ENCODE results near the gene ANKRD1. TPM values are rescaled to one million over a fixed set of nuclear protein-coding genes. Genes with fewer than 3 reads are reported as not detected.

Gene ANKRD1
- total RNA-seq, 1 experiment from 2014 or later = not detected

GRCh38 chr10:90930971-90931871, 10.3 kb upstream of the ANKRD1 start:
- Histone ChIP-seq H3K9me2 (ENCODE audit: insufficient read depth) (no peaks in the 10 kb centered on the region), H3K9me3 (ENCODE audit: control insufficient read depth in 1 of 2, insufficient read depth in 1 of 2, low read depth in 1 of 2, low read length in 2 of 2) (no peaks in the 10 kb centered on the region), H3K9ac (ENCODE audit: low read length) (no peak overlapping the region), H3K36me3 (ENCODE audit: control insufficient read depth in 1 of 2, insufficient read depth in 2 of 2, low read length in 2 of 2) (no peaks in the 10 kb centered on the region), H4K20me1 (ENCODE audit: insufficient read depth) (no peaks in the 10 kb centered on the region), H3K79me2 (ENCODE audit: insufficient read depth, low read length) (no peaks in the 10 kb centered on the region), H3K4me3 (replicated peaks in 1 of 2; ENCODE audit: low read depth in 1 of 2, low read length in 2 of 2) (no peak overlapping the region), H3K27me3 (ENCODE audit: insufficient read depth, low read length) (no peaks in the 10 kb centered on the region), H2AFZ (ENCODE audit: low read depth, low read length, poor library complexity, severe bottlenecking) (no peak overlapping the region), H3K4me2 (ENCODE audit: low read length) (no peak overlapping the region), H3K27ac (ENCODE audit: low read depth, low read length) (peak overlapping the region; percentile 39; the same call in 1 of the 2 replicates), H3K4me1 (ENCODE audit: control insufficient read depth in 1 of 2, insufficient read depth in 2 of 2, low read length in 2 of 2) (peaks cover 15 to 27% of the 10 kb centered on the region in 2 experiments)
- RAD21 ChIA-PET (ENCODE audit: low non-redundant PET in 1 of 2, low total read pairs in 2 of 2, uncharacterized antibody in 2 of 2, unreplicated experiment in 2 of 2) = no interaction called here
- intact Hi-C loops (cut with micrococcal nuclease) = no loop called here
- POLR2A ChIA-PET = no interaction called here
- no peak for ATAC-seq
- BruUV-seq (replicated peaks) = no TSS peak
- CTCF ChIA-PET = no interaction called here
- TF ChIP-seq ATF3 (IDR thresholded peaks at IDR 0.05) = no peak
- DNase-seq (ENCODE audit: low read depth, low spot score) = no peak

GRCh38 chr10:90930070-90930837, 9.4 kb upstream of the ANKRD1 start:
- Histone ChIP-seq H3K9ac (ENCODE audit: low read length) (no peak overlapping the region), H3K27me3 (ENCODE audit: insufficient read depth, low read length) (no peaks in the 10 kb centered on the region), H3K4me2 (ENCODE audit: low read length) (peak overlapping the region; percentile 41), H3K27ac (ENCODE audit: low read depth, low read length) (peak overlapping the region; percentile 39; the same call in 1 of the 2 replicates), H3K9me3 (ENCODE audit: control insufficient read depth in 1 of 2, insufficient read depth in 1 of 2, low read depth in 1 of 2, low read length in 2 of 2) (no peaks in the 10 kb centered on the region), H3K4me1 (ENCODE audit: control insufficient read depth in 1 of 2, insufficient read depth in 2 of 2, low read length in 2 of 2) (peaks cover 15 to 27% of the 10 kb centered on the region in 2 experiments), H3K9me2 (ENCODE audit: insufficient read depth) (no peaks in the 10 kb centered on the region), H3K79me2 (ENCODE audit: insufficient read depth, low read length) (no peaks in the 10 kb centered on the region), H3K36me3 (ENCODE audit: control insufficient read depth in 1 of 2, insufficient read depth in 2 of 2, low read length in 2 of 2) (no peaks in the 10 kb centered on the region), H3K4me3 (replicated peaks in 1 of 2; ENCODE audit: low read depth in 1 of 2, low read length in 2 of 2) (no peak overlapping the region), H2AFZ (ENCODE audit: low read depth, low read length, poor library complexity, severe bottlenecking) (no peak overlapping the region), H4K20me1 (ENCODE audit: insufficient read depth) (no peaks in the 10 kb centered on the region)
- ATAC-seq (peak; percentile 78), DNase-seq (ENCODE audit: low read depth, low spot score) (no peak)
- ChIA-PET CTCF (interaction anchor here (1.3 kb wide), 1 partner anchor 19 kb away, joined by 4 read pairs; no protein-coding TSS in a partner anchor), POLR2A (no interaction called here), RAD21 (ENCODE audit: low non-redundant PET in 1 of 2, low total read pairs in 2 of 2, uncharacterized antibody in 2 of 2, unreplicated experiment in 2 of 2) (no interaction called here)
- BruUV-seq (replicated peaks) = no TSS peak
- intact Hi-C loops (cut with micrococcal nuclease) = no loop called here
- TF ChIP-seq ATF3 (IDR thresholded peaks at IDR 0.05) (no peak), RAD21 (IDR thresholded peaks at IDR 0.05; ENCODE audit: low read depth) (no peak), POLR2AphosphoS5 (IDR thresholded peaks at IDR 0.05; ENCODE audit: low read depth, low read length) (no peak), EGR1 (IDR thresholded peaks at IDR 0.05; ENCODE audit: low read depth) (no peak), EZH2phosphoT487 (IDR thresholded peaks at IDR 0.05; ENCODE audit: borderline replicate concordance) (no peak), FOSL1 (IDR thresholded peaks at IDR 0.05; ENCODE audit: low read depth) (no peak), EZH2 (IDR thresholded peaks at IDR 0.05) (no peak), ZFX (IDR thresholded peaks at IDR 0.05) (no peak), ELF1 (IDR thresholded peaks at IDR 0.05; ENCODE audit: borderline replicate concordance, low read depth) (no peak), REST (IDR thresholded peaks at IDR 0.05; ENCODE audit: low read depth) (no peak), SIN3A (IDR thresholded peaks at IDR 0.05; ENCODE audit: low read depth) (no peak), CBX3 (IDR thresholded peaks at IDR 0.05; ENCODE audit: low read depth) (no peak), CEBPB (IDR thresholded peaks at IDR 0.05; ENCODE audit: low read depth) (no peak)
